ENCODE data around the gene RPN1.
A peak's percentile ranks its signal among the peaks of the same experiment; 100 is the strongest.

The RPN1 gene

GRCh38 chr3:128617557-128618397, 32.8 kb downstream of the RPN1 start:
- FAIRE-seq (peak; percentile 100), DNase-seq (ENCODE audit: insufficient read length) (peak; percentile 99)
- TF ChIP-seq POLR2AphosphoS5 (IDR thresholded peaks at IDR 0.05; ENCODE audit: low read depth, low read length) (peak; percentile 71), POLR2A (IDR thresholded peaks at IDR 0.05; ENCODE audit: low read depth, low read length) (peak; percentile 59), TAF1 (IDR thresholded peaks at IDR 0.05; ENCODE audit: borderline replicate concordance, low read depth, low read length) (peak; percentile 62; the same call in 1 of the 2 replicates)

DNA sequence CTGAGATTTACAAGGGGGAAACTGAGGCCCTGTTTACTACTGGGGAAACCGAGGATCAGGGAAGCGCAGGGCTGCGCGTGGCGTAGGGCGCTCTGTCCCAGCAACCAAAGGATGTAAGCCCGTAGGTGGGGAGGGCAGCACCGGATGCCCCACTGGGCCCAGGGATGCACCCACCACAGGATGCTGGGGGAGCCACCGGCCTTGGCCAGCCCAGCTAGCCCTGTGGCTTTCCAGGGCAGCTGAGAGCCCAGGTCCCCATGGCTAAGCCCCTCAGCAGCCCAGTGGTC, 33.4 kb downstream of the RPN1 start:
- FAIRE-seq (no peak), DNase-seq (ENCODE audit: insufficient read length) (no peak)
- TF ChIP-seq TAF1 (IDR thresholded peaks at IDR 0.05; ENCODE audit: borderline replicate concordance, low read depth, low read length) (no peak), POLR2A (IDR thresholded peaks at IDR 0.05; ENCODE audit: low read depth, low read length) (no peak), POLR2AphosphoS5 (IDR thresholded peaks at IDR 0.05; ENCODE audit: low read depth, low read length) (no peak)

DNA sequence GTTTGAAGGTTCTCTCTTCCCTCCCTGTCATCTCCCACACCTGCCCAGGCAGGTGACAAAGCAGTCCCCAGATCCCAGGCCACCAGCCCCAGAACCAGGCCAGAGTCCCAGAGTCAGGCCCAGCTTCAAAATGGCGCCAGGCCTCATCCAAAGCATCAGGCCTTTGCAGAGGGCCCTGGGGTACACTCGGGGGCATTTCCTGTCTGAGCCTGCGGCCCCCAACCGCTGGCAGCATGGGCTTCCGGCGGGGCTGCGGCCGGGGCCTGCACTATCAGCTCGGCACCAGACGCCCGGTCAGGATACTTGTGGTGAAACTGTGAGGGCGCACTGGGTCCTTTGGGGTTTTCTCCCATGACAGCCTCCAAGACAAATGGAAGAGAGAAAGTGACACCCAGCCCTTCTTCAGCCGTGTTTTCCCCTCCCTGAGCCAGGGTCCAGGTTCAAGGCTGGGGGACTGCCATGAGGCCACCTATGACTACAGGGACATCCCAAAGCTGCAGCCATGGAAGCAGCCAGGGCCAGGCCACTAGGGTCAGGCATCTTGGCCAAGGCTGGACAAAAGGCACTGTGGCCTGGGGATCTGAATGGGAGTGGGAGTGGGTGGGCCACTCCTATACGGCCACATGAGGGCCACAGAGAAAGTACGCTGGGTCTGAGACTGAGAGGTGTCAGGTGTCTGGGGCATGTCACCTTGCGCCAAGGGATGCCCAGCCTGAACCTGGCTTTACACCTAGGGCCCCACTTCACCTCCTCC, 33.9 kb downstream of the RPN1 start:
- DNase-seq (ENCODE audit: insufficient read length), result no peak
- TF ChIP-seq TAF1 (IDR thresholded peaks at IDR 0.05; ENCODE audit: borderline replicate concordance, low read depth, low read length), result no peak
- no peak for TF ChIP-seq POLR2A (IDR thresholded peaks at IDR 0.05; ENCODE audit: low read depth, low read length)
- TF ChIP-seq POLR2AphosphoS5 (IDR thresholded peaks at IDR 0.05; ENCODE audit: low read depth, low read length), result no peak
- no peak for FAIRE-seq

GRCh38 chr3:128614076-128614475, 36.5 kb downstream of the RPN1 start:
- DNase-seq (ENCODE audit: insufficient read length) (no peak), FAIRE-seq (no peak)
- TF ChIP-seq POLR2A (IDR thresholded peaks at IDR 0.05; ENCODE audit: low read depth, low read length) (no peak), TAF1 (IDR thresholded peaks at IDR 0.05; ENCODE audit: borderline replicate concordance, low read depth, low read length) (no peak), POLR2AphosphoS5 (IDR thresholded peaks at IDR 0.05; ENCODE audit: low read depth, low read length) (no peak)

GRCh38 chr3:128613083-128613829, 37.4 kb downstream of the RPN1 start:
- TF ChIP-seq TAF1 (IDR thresholded peaks at IDR 0.05; ENCODE audit: borderline replicate concordance, low read depth, low read length), result no peak
- no peak for TF ChIP-seq POLR2AphosphoS5 (IDR thresholded peaks at IDR 0.05; ENCODE audit: low read depth, low read length)
- TF ChIP-seq POLR2A (IDR thresholded peaks at IDR 0.05; ENCODE audit: low read depth, low read length), result no peak
- DNase-seq (ENCODE audit: insufficient read length) (no peak), FAIRE-seq (no peak)

DNA sequence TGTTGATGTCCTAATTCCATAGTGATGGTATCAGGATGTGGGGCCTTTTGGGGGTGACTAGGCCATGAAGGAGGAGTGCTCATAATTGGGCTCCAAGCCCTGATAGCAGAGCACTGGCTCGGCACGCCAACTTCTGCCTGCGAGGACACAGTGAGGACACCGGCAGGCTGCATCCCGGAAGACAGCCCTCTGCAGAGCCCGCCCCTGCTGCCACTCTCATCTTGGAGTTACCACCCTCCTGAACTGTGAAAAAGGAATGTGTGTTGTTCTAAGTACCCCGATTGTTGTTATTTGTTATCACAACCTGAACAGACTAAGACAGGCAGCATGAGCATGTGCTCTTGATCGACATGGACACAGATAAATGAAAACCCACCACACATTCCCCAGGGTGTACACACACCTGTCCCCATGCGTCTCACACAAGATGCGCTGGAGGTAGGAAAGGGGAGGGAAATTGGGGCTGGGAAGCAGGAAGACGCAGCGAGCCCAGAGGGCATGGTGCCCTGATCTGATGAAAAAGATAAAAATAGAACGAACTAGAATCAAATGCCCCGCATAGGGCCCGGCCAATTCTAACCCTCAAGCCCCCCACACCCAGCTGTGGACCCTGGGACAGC, 40.1 kb downstream of the RPN1 start:
- DNase-seq (ENCODE audit: insufficient read length), result no peak
- no peak for FAIRE-seq

GRCh38 chr3:128609294-128609693, 41.3 kb downstream of the RPN1 start:
- FAIRE-seq (no peak), DNase-seq (ENCODE audit: insufficient read length) (no peak)
- TF ChIP-seq POLR2A (IDR thresholded peaks at IDR 0.05; ENCODE audit: low read depth, low read length) (no peak), POLR2AphosphoS5 (IDR thresholded peaks at IDR 0.05; ENCODE audit: low read depth, low read length) (no peak), TAF1 (IDR thresholded peaks at IDR 0.05; ENCODE audit: borderline replicate concordance, low read depth, low read length) (no peak)

More for the DNA sequence above, 40.1 kb downstream of the RPN1 start:
- no peak for TF ChIP-seq TAF1 (IDR thresholded peaks at IDR 0.05; ENCODE audit: borderline replicate concordance, low read depth, low read length)
- TF ChIP-seq POLR2AphosphoS5 (IDR thresholded peaks at IDR 0.05; ENCODE audit: low read depth, low read length), result no peak
- TF ChIP-seq POLR2A (IDR thresholded peaks at IDR 0.05; ENCODE audit: low read depth, low read length), result no peak

GRCh38 chr3:128607710-128608048, 42.9 kb downstream of the RPN1 start:
- FAIRE-seq, result no peak

GRCh38 chr3:128606094-128606493, 44.5 kb downstream of the RPN1 start:
- DNase-seq (ENCODE audit: insufficient read length) (no peak), FAIRE-seq (no peak)
- TF ChIP-seq POLR2A (IDR thresholded peaks at IDR 0.05; ENCODE audit: low read depth, low read length) (no peak), TAF1 (IDR thresholded peaks at IDR 0.05; ENCODE audit: borderline replicate concordance, low read depth, low read length) (no peak), POLR2AphosphoS5 (IDR thresholded peaks at IDR 0.05; ENCODE audit: low read depth, low read length) (no peak)

More at GRCh38 chr3:128607710-128608048, 42.9 kb downstream of the RPN1 start:
- no peak for TF ChIP-seq TAF1 (IDR thresholded peaks at IDR 0.05; ENCODE audit: borderline replicate concordance, low read depth, low read length)
- no peak for TF ChIP-seq POLR2A (IDR thresholded peaks at IDR 0.05; ENCODE audit: low read depth, low read length)
- TF ChIP-seq POLR2AphosphoS5 (IDR thresholded peaks at IDR 0.05; ENCODE audit: low read depth, low read length), result no peak
- no peak for DNase-seq (ENCODE audit: insufficient read length)

GRCh38 chr3:128605091-128606046, 45.2 kb downstream of the RPN1 start:
- TF ChIP-seq POLR2AphosphoS5 (IDR thresholded peaks at IDR 0.05; ENCODE audit: low read depth, low read length), result no peak
- no peak for TF ChIP-seq TAF1 (IDR thresholded peaks at IDR 0.05; ENCODE audit: borderline replicate concordance, low read depth, low read length)
- TF ChIP-seq POLR2A (IDR thresholded peaks at IDR 0.05; ENCODE audit: low read depth, low read length), result no peak
- no peak for FAIRE-seq
- DNase-seq (ENCODE audit: insufficient read length), result no peak
